Fibroblast of skin of left quadriceps (primary cell): ENCODE results near the gene OSBPL1A.

Experiments
- DNase-seq, 2 experiments: peaks; one replicate each; pipeline ENCODE4 v3.0.0-alpha.2; 2013; ENCODE audit warnings: low read depth in 2 of 2

OSBPL1A gene

GRCh38 chr18:24126155-24126961, 271.3 kb downstream of the OSBPL1A start:
- DNase-seq, result peak; percentile 39 to 56

- no peak for DNase-seq
Measured at GRCh38 chr18:24121625-24122024, 276.0 kb downstream of the OSBPL1A start.

- no peak for DNase-seq
Measured at GRCh38 chr18:24120676-24121075, 276.9 kb downstream of the OSBPL1A start.

DNA sequence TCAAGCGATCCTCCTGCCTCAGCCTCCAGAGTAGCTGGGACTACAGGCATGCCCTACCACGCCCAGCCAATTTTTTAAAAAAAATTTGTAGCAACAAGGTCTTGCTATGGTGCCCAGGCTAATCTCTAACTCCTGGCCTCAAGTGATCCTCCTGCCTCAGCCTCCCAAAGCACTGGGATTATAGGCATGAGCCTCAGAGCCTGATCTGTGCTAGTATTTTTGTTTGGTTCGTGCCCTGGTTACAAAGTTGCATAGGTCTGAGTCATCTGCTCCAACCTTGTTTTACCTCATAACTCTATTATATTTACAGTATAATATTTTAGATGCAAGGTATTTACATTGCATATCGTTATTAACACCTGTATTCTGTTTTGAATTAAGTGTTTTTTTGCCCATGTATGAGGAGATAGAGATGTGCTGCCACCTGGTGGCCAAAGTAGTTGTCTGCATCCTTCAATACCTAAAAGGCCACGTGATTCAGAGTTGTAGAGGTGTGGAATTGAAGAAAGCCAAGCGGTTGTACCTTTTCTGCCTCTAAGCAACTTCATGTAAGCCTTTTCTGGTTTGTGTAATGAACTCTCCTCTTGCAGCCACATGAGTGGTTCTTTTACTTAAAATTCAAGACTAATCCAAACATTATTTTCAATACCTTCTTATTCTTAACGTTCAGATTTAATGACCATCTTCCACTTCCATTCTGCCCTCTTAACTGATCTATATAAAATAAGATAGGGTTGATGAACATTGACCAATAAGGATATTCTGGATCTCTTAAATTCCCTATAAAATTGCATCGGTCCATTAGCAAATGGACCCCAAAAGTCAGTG, 278.7 kb downstream of the OSBPL1A start:
- DNase-seq, result peak; percentile 31 to 37

DNA sequence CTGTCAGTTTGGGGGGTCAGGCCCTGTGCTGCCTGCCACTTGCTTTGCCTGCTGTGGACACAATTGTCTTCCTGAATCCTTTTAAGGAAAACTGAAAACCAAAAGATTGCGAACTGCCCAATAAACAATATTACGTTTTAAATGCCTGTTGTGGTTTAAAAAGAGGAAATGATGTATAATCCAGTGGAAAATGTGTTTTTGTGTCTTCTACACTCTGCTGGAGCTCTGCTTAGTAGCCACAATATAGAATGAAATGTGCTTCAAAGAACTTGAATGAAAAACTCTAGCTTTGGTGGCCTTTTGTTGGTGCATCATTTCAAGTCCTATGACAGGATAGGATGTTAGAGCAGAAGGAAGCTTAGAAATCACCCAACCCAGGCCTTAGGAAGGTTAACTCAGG, 282.0 kb downstream of the OSBPL1A start:
- no peak for DNase-seq

DNA sequence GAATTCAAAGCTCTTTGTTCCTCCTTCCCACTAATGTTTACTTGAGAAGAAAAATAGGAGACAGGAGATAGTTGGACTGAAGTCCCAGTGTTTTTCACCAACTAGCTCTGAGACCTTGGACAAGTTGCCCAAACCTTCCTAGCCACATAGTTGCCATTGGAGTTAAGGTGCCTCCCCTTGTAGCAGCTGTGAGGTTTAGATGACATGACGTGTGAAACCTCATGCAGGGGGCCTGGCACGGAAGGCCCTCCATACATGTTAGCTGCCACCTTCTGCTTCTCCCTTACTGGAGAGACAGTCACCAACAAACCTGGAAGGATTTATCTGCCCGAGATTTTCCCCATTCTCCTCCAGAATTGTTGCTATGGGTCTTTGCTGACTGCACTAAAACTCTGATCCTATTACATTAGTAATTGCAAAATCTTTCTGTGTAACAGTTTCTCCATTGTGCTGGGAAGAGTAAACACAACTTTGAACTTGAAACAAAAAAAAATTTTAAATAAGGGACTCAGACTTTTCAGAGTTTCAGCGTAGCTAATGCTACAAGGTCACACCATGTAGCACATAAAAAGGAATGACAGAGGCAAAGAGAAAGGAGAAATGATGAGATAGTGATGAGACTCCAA, 282.6 kb downstream of the OSBPL1A start:
- no peak for DNase-seq

- no peak for DNase-seq
Measured at GRCh38 chr18:24112874-24113615, 284.6 kb downstream of the OSBPL1A start.

- DNase-seq, result no peak
Measured at GRCh38 chr18:24112464-24112863, 285.2 kb downstream of the OSBPL1A start.
